ENCODE results near the gene TDRD10. TPM values are rescaled to one million over a fixed set of nuclear protein-coding genes. Genes with fewer than 3 reads are reported as not detected.

Gene TDRD10
- polyA plus RNA-seq, 12 donors: 0.95 to 11.3 (median 2.6) TPM; not detected in 1

- no peak for DNase-seq
These were observed 50.0 kb downstream of the TDRD10 start for GRCh38 chr1:154552036-154552435.

- no peak for DNase-seq
These were observed 51.3 kb downstream of the TDRD10 start for GRCh38 chr1:154553056-154554030.

GRCh38 chr1:154556422-154556821, 54.4 kb downstream of the TDRD10 start:
- no peak for DNase-seq

- DNase-seq: no peak
These were observed 55.4 kb downstream of the TDRD10 start for GRCh38 chr1:154557248-154557938.

GRCh38 chr1:154557939-154558719, 56.1 kb downstream of the TDRD10 start, which contains the start of gene UBE2Q1:
TSS of gene UBE2Q1 (minus strand) at chr1:154558662. CDS start at chr1:154558553, 109 bp downstream.
- DNase-seq: peak; percentile 28

- DNase-seq: peak; percentile 99
These were observed 56.9 kb downstream of the TDRD10 start for GRCh38 chr1:154558720-154559465.

GRCh38 chr1:154559466-154560044, 57.5 kb downstream of the TDRD10 start:
- peak; percentile 91 for DNase-seq

GRCh38 chr1:154565876-154566275, 63.9 kb downstream of the TDRD10 start:
- no peak for DNase-seq

- no peak for DNase-seq
These were observed 65.6 kb downstream of the TDRD10 start, which contains the start of gene CHRNB2 for GRCh38 chr1:154567386-154568156. TSS of gene CHRNB2 (plus strand) at chr1:154567778. CDS start at chr1:154568045, 267 bp downstream.

GRCh38 chr1:154568157-154568815, 66.3 kb downstream of the TDRD10 start:
- no peak for DNase-seq

GRCh38 chr1:154571244-154571963, 69.4 kb downstream of the TDRD10 start:
- no peak for DNase-seq

- DNase-seq: no peak
These were observed 69.9 kb downstream of the TDRD10 start for GRCh38 chr1:154571964-154572288.

- no peak for DNase-seq
These were observed 70.6 kb downstream of the TDRD10 start for GRCh38 chr1:154572468-154573167.

- DNase-seq: no peak
These were observed 71.1 kb downstream of the TDRD10 start for GRCh38 chr1:154573168-154573510.

GRCh38 chr1:154574716-154575115, 72.7 kb downstream of the TDRD10 start:
- no peak for DNase-seq

GRCh38 chr1:154575147-154575927, 73.3 kb downstream of the TDRD10 start:
- no peak for DNase-seq

GRCh38 chr1:154575951-154576566, 74.0 kb downstream of the TDRD10 start:
- no peak for DNase-seq
